Esophagus muscularis mucosa (tissue), 4 donors: ENCODE measurements around the gene NUCB2. TPM values are rescaled to one million over a fixed set of nuclear protein-coding genes. Genes with fewer than 3 reads are reported as not detected.

ENCODE experiments used
- DNase-seq: peaks from one replicate; pipeline ENCODE4 v3.0.0-alpha.2; 2017; ENCODE audit errors: extremely low spot score
- H3K27ac ChIP-seq, 4 donors: fragments of 200-600 bp; sonication (generic); replicated peaks in 1 of 4; 1 replicate in 3 of 4; 2 replicates in 1 of 4; pipeline ENCODE4 v1.5.1; 2016 to 2019; ENCODE audit warnings: mild to moderate bottlenecking in 1 of 4
- H3K27me3 ChIP-seq, 4 donors: fragments of 200-600 bp; sonication (generic); one replicate each; pipeline versions ENCODE4 v1.5.1 to v1.6.0; 2016 to 2019
- H3K36me3 ChIP-seq, 4 donors: fragments of 200-600 bp; sonication (generic); one replicate each; pipeline ENCODE4 v1.5.1; 2016 to 2019
- H3K4me1 ChIP-seq, 4 donors: fragments of 200-600 bp; sonication (generic); one replicate each; pipeline ENCODE4 v1.5.1; 2016 to 2019
- H3K4me3 ChIP-seq, 4 donors: fragments of 200-600 bp; sonication (generic); 1 replicate in 2 of 4; 2 replicates in 2 of 4; pipeline ENCODE4 v1.5.1; 2016 to 2019; ENCODE audit warnings: mild to moderate bottlenecking in 4 of 4, moderate library complexity in 1 of 4
- H3K9me3 ChIP-seq, 4 donors: fragments of 200-600 bp; sonication (generic); 1 replicate in 3 of 4; 2 replicates in 1 of 4; pipeline ENCODE4 v1.5.1; 2016 to 2019
- CTCF ChIP-seq, 3 experiments: fragments of 200-600 bp in 2 of 3; fragments of 450-650 bp in 1 of 3; sonication (generic) in 2 of 3; IDR thresholded peaks; one replicate each; pipeline ENCODE4 v1.5.1; 2017 to 2019; ENCODE audit warnings: antibody characterized with exemption in 3 of 3, mild to moderate bottlenecking in 2 of 3, moderate library complexity in 1 of 3
- EP300 ChIP-seq: sonication (generic); formaldehyde crosslinking; IDR thresholded peaks from one replicate; pipeline ENCODE4 v1.6.1; 2017; ENCODE audit warnings: antibody characterized with exemption
- POLR2A ChIP-seq: fragments of 450-650 bp; IDR thresholded peaks from one replicate; pipeline ENCODE4 v1.6.1; 2017; ENCODE audit warnings: antibody characterized with exemption, moderate library complexity, mild to moderate bottlenecking, low read depth
- POLR2AphosphoS5 ChIP-seq, 2 donors: sonication (generic); formaldehyde crosslinking; IDR thresholded peaks; one replicate each; pipeline ENCODE4 v1.6.1; 2017; ENCODE audit warnings: antibody characterized with exemption in 2 of 2
- WGBS: methylation state at CpG from one replicate; pipeline ENCODE4 v1.1.5; 2018; 5-methylcytosine and 5-hydroxymethylcytosine counted together
- intact Hi-C: fragments of 100-400 bp; cut with DNase I; formaldehyde crosslinking; loops from one replicate; pipeline ENCODE4 v1.15.1; 2023
- total RNA-seq, 4 donors: library from RNA; depleted of rRNA; stranded (reverse); fragments of >200 nt; gene quantifications; one replicate each; pipeline versions ENCODE4 v1.1.0 to v1.2.1, GENCODE V29; 2016

NUCB2 gene
- total RNA-seq, 4 donors from 2014 or later, result 34.3 to 43.8 (median 42.6) TPM

- WGBS, result under 1% methylated on average over 40 of the region's 61 CpGs
- peak within 1 kb of the TSS; percentile 58 to 85 (median 72) for H3K4me3 ChIP-seq
- peak within 1 kb of the TSS; percentile 82 to 94 (median 88) for H3K27ac ChIP-seq
- no peaks in the 10 kb centered on the region for H3K36me3 ChIP-seq
- intact Hi-C loops, result no loop called here
- H3K4me1 ChIP-seq, result peaks cover 13 to 34% (median 23%) of the 10 kb centered on the region in 4 donors
- no peaks in the 10 kb centered on the region for H3K27me3 ChIP-seq
- no peak for TF ChIP-seq CTCF (IDR thresholded peaks at IDR 0.05)
- TF ChIP-seq POLR2A, result no peak
- peak; percentile 60 to 67 for TF ChIP-seq POLR2AphosphoS5 (IDR thresholded peaks at IDR 0.05)
- TF ChIP-seq EP300, result no peak
- no peaks in the 10 kb centered on the region for H3K9me3 ChIP-seq
- peak; percentile 92 for DNase-seq
Observed at GRCh38 chr11:17351510-17352176, 75.1 kb downstream of the NUCB2 start, which contains the start of gene NCR3LG1. Gene NCR3LG1 (plus strand): TSS chr11:17351800. CDS start chr11:17351970, 170 bp downstream.

- Histone ChIP-seq H3K9me3 (no peaks in the 10 kb centered on the region), H3K36me3 (peaks cover 0 to 7% (median 3%) of the 10 kb centered on the region in 4 donors), H3K27ac (peak overlapping the region; percentile 82 to 94 (median 88)), H3K4me1 (peaks cover 13 to 34% (median 23%) of the 10 kb centered on the region in 4 donors), H3K4me3 (peak overlapping the region; percentile 58 to 85 (median 72)), H3K27me3 (no peaks in the 10 kb centered on the region)
- no peak for DNase-seq
- intact Hi-C loops, result no loop called here
- TF ChIP-seq CTCF (IDR thresholded peaks at IDR 0.05), result no peak
- TF ChIP-seq POLR2AphosphoS5 (IDR thresholded peaks at IDR 0.05), result peak; percentile 54 to 73
- TF ChIP-seq EP300, result no peak
- under 1% methylated on average over 55 of the region's 69 CpGs for WGBS
Observed at GRCh38 chr11:17352950-17353820, 76.6 kb downstream of the NUCB2 start.

GRCh38 chr11:17353821-17354600 is 77.5 kb downstream of the NUCB2 start:
- no peak for DNase-seq
- intact Hi-C loops, result no loop called here
- no peak for TF ChIP-seq POLR2AphosphoS5 (IDR thresholded peaks at IDR 0.05)
- no peak for TF ChIP-seq POLR2A
- TF ChIP-seq EP300, result no peak
- no peak for TF ChIP-seq CTCF (IDR thresholded peaks at IDR 0.05)
- peaks cover 13 to 34% (median 23%) of the 10 kb centered on the region in 4 donors for H3K4me1 ChIP-seq
- peak overlapping the region; percentile 82 to 94 (median 88) for H3K27ac ChIP-seq
- peaks cover 0 to 7% (median 3%) of the 10 kb centered on the region in 4 donors for H3K36me3 ChIP-seq
- 8% methylated on average over 15 of the region's 15 CpGs for WGBS
- H3K9me3 ChIP-seq, result no peaks in the 10 kb centered on the region
- H3K27me3 ChIP-seq, result no peaks in the 10 kb centered on the region
- peak overlapping the region; percentile 58 to 85 (median 72) for H3K4me3 ChIP-seq

- intact Hi-C loops, result no loop called here
- H3K9me3 ChIP-seq, result no peaks in the 10 kb centered on the region
- peaks cover 13 to 34% (median 23%) of the 10 kb centered on the region in 4 donors for H3K4me1 ChIP-seq
- no peaks in the 10 kb centered on the region for H3K27me3 ChIP-seq
- TF ChIP-seq POLR2AphosphoS5 (IDR thresholded peaks at IDR 0.05), result no peak
- peak; percentile 54 to 69 (median 55) for TF ChIP-seq CTCF (IDR thresholded peaks at IDR 0.05)
- TF ChIP-seq EP300, result no peak
- H3K4me3 ChIP-seq, result peak overlapping the region in 1 of 4 donors; percentile 67
- WGBS, result 46% methylated on average over 3 of the region's 3 CpGs
- H3K36me3 ChIP-seq, result peaks cover 0 to 7% (median 3%) of the 10 kb centered on the region in 4 donors
- no peak for DNase-seq
- H3K27ac ChIP-seq, result no peak overlapping the region
Observed at GRCh38 chr11:17354601-17354991, 78.1 kb downstream of the NUCB2 start.
